Keratinocyte (primary cell): Measurements from ENCODE around the gene ZFYVE16.

Source experiments
- CTCF ChIP-seq, 3 experiments: IDR thresholded peaks in 1 of 3; conservative IDR thresholded peaks in 1 of 3; optimal IDR thresholded peaks in 1 of 3; 2 replicates in 2 of 3; 3 replicates in 1 of 3; pipeline versions ENCODE3 to v1.5.1; 2011; ENCODE audit warnings: low read length in 3 of 3, mild to moderate bottlenecking in 3 of 3, moderate library complexity in 2 of 3, control low read depth in 1 of 3, inconsistent platforms in 1 of 3; ENCODE audit not compliant: insufficient read depth in 2 of 3; ENCODE audit errors: extremely low read depth in 1 of 3
- EZH2 ChIP-seq: IDR thresholded peaks from one replicate; pipeline ENCODE4 v1.6.1; 2012; ENCODE audit warnings: inconsistent platforms, mild to moderate bottlenecking, low read length, moderate library complexity

GRCh38 chr5:80387063-80387768 is 20.6 kb upstream of the ZFYVE16 start:
- TF ChIP-seq CTCF (optimal IDR thresholded peaks at IDR 0.05 in 1 of 3, IDR thresholded peaks at IDR 0.05 in 1 of 3, conservative IDR thresholded peaks at IDR 0.05 in 1 of 3; ENCODE audit: extremely low read depth in 1 of 3, insufficient read depth in 2 of 3, low read length in 3 of 3) = no peak
- TF ChIP-seq EZH2 = no peak
